AG04449 (cell line): ENCODE results near the gene ZC3HAV1.

Experiments
- CTCF ChIA-PET: fragments of 350-600 bp; formaldehyde crosslinking; extraction: SDS; loops from one replicate; lab custom pipeline; 2021; ENCODE audit warnings: antibody characterized with exemption; lab: Yijun Ruan, JAX
- POLR2A ChIA-PET: fragments of 400-600, 350-600 bp; formaldehyde crosslinking; extraction: SDS; loops from one replicate; lab custom pipeline; 2020; ENCODE audit warnings: antibody characterized with exemption, inconsistent platforms; lab: Yijun Ruan, JAX
- DNase-seq: peaks from one replicate; pipeline ENCODE4 v3.0.0-alpha.2; 2010; ENCODE audit warnings: low read depth, low spot score
- H3K4me3 ChIP-seq: 2 replicates; pipeline ENCODE4 v1.5.1; 2011; ENCODE audit warnings: low read depth, mild to moderate bottlenecking, control low read depth, low read length
- TF ChIP-seq, protein P1 (sequence below): IDR thresholded peaks from one replicate; pipeline ENCODE4 v1.5.1; 2011; ENCODE audit warnings: mild to moderate bottlenecking, moderate library complexity, low read length, control low read depth, inconsistent platforms; ENCODE audit not compliant: insufficient read depth; ENCODE audit errors: missing control alignments

Gene ZC3HAV1

DNA sequence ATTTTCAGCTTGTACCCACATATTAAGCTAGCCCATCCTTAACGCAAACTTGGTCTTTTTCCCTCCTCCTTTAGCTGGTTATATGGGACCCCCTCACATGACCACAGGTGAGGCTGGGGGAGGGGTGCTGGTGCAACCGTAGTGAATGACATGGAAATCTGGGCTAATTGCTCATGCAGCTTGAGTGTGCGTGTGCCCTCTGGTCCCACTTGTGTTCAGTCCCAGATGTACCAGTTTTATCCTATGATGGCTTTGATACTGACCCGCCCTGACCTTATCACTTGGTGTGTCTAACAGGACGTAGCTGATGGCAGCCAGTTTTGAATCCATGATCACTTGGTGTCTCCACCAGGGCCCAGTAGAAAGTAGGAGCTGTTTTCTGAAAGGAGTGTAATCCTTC is 5.1 kb upstream of the ZC3HAV1 start:
- POLR2A ChIA-PET = no interaction called here

DNA sequence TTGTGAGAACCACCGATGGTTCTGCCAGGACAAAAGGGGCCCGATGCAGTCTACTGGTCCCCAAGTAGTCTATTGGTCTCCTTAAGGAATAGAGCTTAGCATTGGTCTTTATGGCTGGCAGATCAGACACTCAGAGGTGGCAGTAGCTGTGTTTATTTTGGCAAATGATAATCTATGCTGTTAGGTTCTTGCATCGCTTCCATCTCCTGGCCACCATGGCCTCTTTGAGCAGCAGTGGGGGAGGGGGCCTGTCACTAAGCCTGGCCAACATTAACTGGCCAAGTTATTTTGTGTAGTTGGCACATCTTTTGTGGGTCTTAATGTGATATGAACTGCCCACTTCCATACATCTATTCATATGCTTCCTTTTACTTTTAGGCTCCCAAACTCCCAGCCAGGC is 4.5 kb upstream of the ZC3HAV1 start:
- TF ChIP-seq, protein P1, sequence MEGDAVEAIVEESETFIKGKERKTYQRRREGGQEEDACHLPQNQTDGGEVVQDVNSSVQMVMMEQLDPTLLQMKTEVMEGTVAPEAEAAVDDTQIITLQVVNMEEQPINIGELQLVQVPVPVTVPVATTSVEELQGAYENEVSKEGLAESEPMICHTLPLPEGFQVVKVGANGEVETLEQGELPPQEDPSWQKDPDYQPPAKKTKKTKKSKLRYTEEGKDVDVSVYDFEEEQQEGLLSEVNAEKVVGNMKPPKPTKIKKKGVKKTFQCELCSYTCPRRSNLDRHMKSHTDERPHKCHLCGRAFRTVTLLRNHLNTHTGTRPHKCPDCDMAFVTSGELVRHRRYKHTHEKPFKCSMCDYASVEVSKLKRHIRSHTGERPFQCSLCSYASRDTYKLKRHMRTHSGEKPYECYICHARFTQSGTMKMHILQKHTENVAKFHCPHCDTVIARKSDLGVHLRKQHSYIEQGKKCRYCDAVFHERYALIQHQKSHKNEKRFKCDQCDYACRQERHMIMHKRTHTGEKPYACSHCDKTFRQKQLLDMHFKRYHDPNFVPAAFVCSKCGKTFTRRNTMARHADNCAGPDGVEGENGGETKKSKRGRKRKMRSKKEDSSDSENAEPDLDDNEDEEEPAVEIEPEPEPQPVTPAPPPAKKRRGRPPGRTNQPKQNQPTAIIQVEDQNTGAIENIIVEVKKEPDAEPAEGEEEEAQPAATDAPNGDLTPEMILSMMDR = no peak
- ChIA-PET POLR2A (no interaction called here), CTCF (interaction anchor here (1.3 kb wide), 1 partner anchor 39 kb away, joined by 4 read pairs; no protein-coding TSS in a partner anchor)
- H3K4me3 ChIP-seq = no peak overlapping the region
- no peak for DNase-seq

More for the DNA sequence above, 5.1 kb upstream of the ZC3HAV1 start:
- TF ChIP-seq, protein P1 = no peak
- CTCF ChIA-PET = interaction anchor here (1.3 kb wide), 1 partner anchor 40 kb away, joined by 4 read pairs; no protein-coding TSS in a partner anchor
- H3K4me3 ChIP-seq = no peak overlapping the region
- no peak for DNase-seq

DNA sequence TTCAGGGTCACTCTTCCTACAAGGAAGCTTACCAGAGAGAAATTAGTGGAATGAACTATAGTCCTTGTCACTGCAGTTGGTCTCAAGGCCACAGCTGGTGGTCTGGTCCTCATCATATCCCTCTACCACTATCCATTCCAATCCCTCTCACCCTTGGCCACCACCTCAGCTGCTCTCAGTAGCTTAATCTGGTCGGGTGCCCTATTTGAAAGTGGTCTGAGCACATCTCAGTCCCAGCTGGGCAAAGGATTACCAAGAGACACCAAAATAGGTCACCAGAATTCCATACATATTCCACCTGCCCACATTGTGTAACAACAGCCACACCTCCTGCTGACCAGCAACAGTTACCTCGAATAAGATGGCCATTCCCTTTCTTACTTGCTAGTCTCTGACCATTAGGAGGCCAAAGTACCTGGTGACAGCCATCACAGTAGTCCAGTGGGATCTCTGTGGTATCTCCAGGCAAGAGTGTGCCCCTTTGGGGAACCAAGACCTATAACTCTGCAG is 3.3 kb upstream of the ZC3HAV1 start:
- TF ChIP-seq, protein P1 = no peak
- ChIA-PET CTCF (interaction anchor here (0.7 to 1.4 kb wide), 3 partner anchors 14 to 321 kb away, joined by 3 to 4 read pairs (median 3); no protein-coding TSS in a partner anchor), POLR2A (no interaction called here)
- no peak for DNase-seq
- H3K4me3 ChIP-seq = no peak overlapping the region

DNA sequence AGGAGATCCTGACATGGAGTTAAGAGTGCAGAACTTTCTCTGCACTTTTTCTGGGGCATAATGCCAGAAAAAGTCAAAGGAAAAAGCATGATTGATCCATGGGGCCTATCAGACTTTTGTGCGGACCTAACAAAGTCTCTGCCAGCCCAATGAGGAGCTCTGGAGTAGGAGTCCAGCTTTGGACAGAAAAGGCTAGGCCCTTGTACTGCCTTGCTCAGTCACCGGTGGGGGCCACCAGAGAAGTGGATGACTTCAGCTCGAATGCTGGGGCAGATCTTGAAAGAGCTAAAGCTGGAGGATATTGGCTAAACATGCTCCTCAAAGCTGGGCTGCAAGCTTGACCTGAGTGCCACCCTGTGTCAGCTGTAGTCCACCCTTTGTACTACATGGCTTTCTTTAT is 2.8 kb upstream of the ZC3HAV1 start:
- H3K4me3 ChIP-seq = no peak overlapping the region
- TF ChIP-seq, protein P1 = no peak
- CTCF ChIA-PET = interaction anchor here (0.9 to 1.4 kb wide), 2 partner anchors 15 to 228 kb away, joined by 3 to 4 read pairs; no protein-coding TSS in a partner anchor
- no peak for DNase-seq
- POLR2A ChIA-PET = no interaction called here

DNA sequence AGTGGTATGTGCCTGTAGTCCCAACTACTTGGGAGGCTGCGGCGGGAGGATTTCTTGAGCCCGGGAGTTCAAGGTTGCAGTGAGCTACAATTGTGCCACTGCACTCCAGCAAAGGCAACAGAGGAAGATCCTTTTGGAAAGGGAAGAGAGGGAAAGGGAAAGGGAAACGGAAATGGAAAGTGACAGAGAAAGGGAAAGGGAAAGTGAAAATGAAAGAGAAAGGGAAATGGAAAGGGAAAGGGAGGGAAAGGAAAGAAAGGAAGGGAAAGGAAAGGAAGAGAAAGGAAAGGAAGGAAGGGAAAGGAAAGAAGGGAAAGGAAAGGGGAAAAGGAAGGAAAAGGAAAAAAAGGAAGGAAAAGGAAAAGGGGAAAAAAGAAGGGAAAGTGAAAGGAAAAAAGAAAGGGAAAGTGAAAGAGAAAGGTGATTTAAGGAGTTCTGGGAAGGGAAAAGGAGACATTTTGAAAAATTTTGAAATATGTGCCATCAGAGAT is 2.3 kb upstream of the ZC3HAV1 start:
- TF ChIP-seq, protein P1 = no peak
- no peak overlapping the region for H3K4me3 ChIP-seq
- no peak for DNase-seq
- ChIA-PET POLR2A (no interaction called here), CTCF (interaction anchor here (1.4 kb wide), 1 partner anchor 15 kb away, joined by 4 read pairs; no protein-coding TSS in a partner anchor)

DNA sequence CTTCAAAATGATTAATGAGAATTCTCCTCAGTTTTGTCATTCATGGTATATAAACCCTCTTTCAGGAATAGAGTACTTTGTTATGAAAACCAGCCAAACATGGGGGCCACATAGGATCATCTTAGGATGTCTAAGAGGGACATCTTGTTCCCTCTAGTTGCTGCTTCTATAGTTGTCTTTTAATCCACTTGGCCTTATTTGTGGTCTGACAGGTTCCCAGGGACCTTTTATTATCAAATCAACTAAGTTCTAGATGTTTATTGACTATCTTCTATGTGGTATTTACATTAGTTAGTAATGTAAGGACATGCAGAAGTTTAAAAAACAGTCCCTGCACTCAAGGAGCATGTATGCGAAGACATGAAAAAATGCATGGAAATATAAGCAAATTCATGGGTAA is 1.6 kb upstream of the ZC3HAV1 start:
- POLR2A ChIA-PET = no interaction called here
- TF ChIP-seq, protein P1 = no peak
- no peak for DNase-seq
- CTCF ChIA-PET = no interaction called here
- no peak overlapping the region for H3K4me3 ChIP-seq
